COR-L47 (cell line): ENCODE results near the gene LRRC70.

ENCODE experiments used
- DNase-seq: peaks from one replicate; lab custom pipeline; 2025; lab: John Stamatoyannopoulos, UW

The LRRC70 gene

DNA sequence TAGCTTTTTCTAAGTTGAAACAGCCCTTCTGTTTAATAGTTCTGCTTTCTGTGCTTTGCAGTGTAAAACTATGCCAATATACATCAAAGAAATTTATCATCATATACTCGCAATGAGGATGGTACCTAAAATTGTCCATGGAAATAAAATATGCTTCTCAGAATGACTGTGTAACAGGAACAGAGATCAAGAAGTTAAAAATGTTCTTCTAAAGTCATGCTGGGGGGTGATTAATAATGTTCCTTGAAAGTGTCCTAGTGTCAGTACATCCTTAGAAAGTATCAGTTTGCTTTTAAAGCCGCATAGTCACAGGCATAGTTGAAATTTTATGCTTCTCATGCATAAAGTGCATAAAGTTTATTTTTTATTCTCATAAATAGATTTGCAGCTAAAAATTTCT is 4.0 kb upstream of the LRRC70 start:
- DNase-seq = no peak

DNA sequence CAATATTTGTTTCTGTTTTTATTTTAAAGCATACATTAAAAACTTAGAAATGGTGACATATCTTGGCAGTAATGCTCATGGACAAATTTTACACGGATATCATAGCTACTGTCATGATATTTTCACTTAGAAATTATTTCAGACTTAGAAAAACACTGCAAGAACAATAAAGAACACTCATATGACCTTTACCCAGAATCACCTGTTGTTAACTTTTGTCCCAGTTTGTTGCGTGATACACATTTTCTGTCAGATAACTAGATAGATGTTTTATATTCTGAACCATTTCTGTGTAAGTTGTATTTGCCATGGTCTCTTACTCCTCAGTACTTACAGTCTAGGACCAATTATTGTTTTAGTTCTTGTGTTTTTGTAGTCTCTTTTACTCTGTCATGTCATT is 3.6 kb upstream of the LRRC70 start:
- no peak for DNase-seq

- no peak for DNase-seq
Measured at GRCh38 chr5:62575489-62575888, 3.1 kb upstream of the LRRC70 start.

- DNase-seq = no peak
Measured at GRCh38 chr5:62576570-62577170, 1.9 kb upstream of the LRRC70 start.

DNA sequence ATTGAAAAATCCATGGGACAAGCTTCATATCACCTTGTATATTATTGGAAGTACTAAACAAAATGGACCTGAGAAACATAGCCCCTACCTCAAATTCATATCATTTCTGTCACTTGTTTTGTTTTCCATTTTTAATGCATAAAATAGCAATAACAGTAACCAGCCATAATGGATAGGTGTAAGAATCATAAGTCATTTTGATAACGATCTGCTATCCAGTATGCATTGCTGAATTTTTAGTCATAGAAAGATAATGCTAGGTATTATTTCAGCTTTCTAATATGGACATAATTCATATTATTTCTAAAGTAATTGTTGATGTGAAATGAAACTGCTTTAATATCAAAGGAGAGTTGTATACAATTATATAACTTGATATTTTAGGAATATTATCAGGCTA is 1.1 kb upstream of the LRRC70 start:
- DNase-seq = no peak

DNA sequence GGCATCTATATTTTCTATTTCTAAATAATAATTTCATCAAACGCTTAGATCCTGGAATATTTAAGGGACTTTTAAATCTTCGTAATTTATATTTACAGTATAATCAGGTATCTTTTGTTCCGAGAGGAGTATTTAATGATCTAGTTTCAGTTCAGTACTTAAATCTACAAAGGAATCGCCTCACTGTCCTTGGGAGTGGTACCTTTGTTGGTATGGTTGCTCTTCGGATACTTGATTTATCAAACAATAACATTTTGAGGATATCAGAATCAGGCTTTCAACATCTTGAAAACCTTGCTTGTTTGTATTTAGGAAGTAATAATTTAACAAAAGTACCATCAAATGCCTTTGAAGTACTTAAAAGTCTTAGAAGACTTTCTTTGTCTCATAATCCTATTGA is 1.1 kb downstream of the LRRC70 start:
- no peak for DNase-seq

DNA sequence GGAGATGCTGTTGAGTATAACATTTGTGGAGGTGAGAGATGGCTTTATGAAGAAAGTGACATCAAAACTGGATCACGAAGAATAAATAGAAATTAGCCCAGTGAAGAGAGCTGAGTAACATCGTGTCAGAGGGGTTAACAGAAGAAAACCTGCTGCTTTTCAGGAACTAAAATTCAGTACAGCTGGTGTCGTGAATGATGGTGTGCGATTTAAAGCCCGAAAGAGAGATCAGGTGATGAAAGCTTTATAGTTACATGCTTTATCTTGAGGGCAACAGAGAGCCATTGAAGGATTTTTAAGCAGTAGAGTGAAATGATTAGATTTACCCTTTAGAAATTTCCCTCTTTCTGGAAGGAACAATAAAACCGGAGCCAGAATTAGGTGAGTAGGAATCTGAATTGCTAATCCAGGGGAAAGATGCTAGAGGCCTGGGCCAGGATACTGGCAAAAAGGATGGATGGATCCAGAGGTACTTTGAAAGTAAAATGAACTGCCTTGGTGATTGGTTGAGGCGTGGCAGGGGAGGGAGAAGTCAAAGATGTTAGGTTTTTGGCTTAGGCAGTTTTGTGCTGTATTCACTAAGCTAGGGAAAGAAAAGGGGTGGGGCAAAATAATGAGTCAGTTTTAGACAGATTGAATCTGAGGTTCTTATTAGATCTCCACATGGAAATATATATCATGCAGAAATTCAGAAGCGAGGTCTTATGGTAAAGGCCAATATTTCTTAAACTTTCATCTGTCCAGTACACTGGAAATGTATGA is 3.4 kb downstream of the LRRC70 start:
- no peak for DNase-seq

- no peak for DNase-seq
Measured at GRCh38 chr5:62584391-62584790, 5.8 kb downstream of the LRRC70 start.

DNA sequence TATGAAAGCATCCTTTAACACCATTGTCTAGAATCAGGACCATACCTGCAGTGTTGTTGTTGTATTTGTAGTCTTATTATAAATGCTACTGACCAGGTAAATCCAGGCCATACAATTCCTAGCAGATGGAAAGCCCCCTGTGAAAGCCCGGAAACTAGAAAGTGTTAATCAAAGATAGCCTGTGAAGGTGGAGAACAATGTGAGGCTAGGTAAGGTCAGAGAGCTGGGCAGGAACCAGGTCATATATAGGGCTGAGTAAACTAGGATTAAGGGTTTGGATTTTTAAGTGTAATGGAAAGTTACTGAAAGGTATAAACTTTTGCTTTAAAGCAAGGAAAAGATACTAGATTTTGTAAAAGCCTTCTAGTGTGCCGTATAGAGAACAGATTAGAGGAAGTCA is 6.7 kb downstream of the LRRC70 start:
- DNase-seq = no peak

GRCh38 chr5:62585751-62586150 is 7.1 kb downstream of the LRRC70 start:
- DNase-seq = no peak

GRCh38 chr5:62587737-62588136 is 9.1 kb downstream of the LRRC70 start:
- no peak for DNase-seq

GRCh38 chr5:62588668-62589067 is 10.0 kb downstream of the LRRC70 start:
- DNase-seq = no peak

- DNase-seq = no peak
Measured at GRCh38 chr5:62589504-62589903, 10.9 kb downstream of the LRRC70 start.

DNA sequence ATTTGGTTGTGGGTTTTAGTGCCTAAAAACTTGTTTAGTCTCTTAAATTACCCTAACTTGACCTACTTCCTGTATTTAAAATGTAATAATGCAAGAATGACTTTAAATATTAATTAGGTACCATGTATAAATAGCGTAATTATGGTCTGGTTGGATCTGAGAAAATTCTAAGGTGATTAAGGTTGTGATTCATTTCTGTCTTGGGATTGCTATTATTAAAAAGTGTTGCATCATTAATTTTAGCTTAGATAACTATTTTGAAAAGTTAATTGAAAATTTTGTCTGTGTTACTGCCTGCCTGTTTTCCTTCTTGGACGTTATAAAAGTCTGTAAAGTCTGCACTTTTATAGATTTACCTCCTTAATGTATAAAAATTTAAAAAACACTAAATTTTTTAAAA is 11.8 kb downstream of the LRRC70 start:
- no peak for DNase-seq

- DNase-seq = no peak
Measured at GRCh38 chr5:62592558-62592957, 13.9 kb downstream of the LRRC70 start.

GRCh38 chr5:62593331-62593730 is 14.7 kb downstream of the LRRC70 start:
- no peak for DNase-seq

- no peak for DNase-seq
Measured at GRCh38 chr5:62594364-62594984, 15.9 kb downstream of the LRRC70 start.

GRCh38 chr5:62596096-62596495 is 17.5 kb downstream of the LRRC70 start:
- no peak for DNase-seq

DNA sequence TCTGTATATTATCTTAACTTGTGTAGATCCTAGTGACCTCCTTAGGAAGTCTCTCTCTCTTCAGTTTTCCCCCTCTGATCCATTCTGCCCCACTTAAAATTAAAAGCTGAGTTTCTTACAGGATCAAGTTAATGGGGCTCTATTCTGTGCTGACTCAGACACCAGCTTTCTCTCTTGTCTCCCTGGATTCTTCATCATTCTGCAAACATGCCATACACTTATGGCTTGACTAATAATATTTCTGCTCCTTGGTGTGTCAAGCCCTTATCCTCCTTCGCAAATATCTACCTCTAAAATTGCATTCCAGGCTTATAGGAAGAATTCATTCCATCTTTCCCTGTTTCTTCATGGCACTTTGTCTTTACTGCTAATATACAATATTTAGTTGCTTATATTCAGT is 18.1 kb downstream of the LRRC70 start:
- DNase-seq = no peak

- DNase-seq = no peak
Measured at GRCh38 chr5:62597314-62597713, 18.7 kb downstream of the LRRC70 start.

- peak; percentile 2 for DNase-seq
Measured at GRCh38 chr5:62600560-62601252, 22.1 kb downstream of the LRRC70 start.

- no peak for DNase-seq
Measured at GRCh38 chr5:62603934-62604333, 25.3 kb downstream of the LRRC70 start.

DNA sequence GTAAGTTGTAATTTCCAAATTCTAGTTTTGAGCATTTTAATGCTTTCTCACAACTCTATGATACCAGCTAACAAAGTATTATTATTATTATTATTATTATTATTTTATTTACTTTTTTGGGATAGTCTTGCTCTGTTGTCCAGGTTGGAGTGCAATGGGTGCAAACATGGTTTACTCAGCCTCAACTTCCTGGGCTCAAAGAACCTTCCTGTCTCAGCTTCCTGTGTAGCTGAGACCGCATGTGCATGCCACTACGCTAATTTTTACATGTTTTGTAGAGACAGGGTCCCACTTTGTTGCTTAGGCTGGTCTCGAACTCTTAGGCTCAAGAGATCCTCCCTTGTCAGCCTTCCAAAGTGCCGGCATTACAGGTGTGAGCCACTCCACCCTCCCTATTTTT is 27.0 kb downstream of the LRRC70 start:
- no peak for DNase-seq
